ENCODE measurements around the gene PHRF1.

DNA sequence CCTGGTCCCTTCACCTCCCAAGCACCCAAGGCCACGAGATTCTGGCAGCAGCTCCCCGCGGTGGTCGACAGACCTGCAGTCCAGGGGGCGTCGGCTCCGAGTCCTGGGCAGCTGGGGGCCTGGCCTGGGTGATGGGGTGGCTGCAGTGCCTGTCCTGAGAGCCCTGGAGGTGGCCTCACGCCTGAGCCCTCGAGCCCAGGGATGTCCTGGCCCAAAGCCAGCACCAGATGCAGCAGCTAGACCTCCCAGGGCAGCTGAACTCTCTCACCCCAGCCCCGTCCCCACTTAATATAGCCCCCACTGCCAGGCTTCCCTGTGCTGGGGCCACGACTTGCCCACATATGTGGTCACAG lies 22.3 kb upstream of the PHRF1 start:
- TF ChIP-seq POLR2A (IDR thresholded peaks at IDR 0.05) (no peak), CTCF (IDR thresholded peaks at IDR 0.05) (no peak)
